Embryonic facial prominence (tissue), 1 donor: ENCODE measurements around the gene CYP2D6.

Source experiments
- DNase-seq: peaks from one replicate; pipeline ENCODE4 v3.0.0-alpha.2; 2016; ENCODE audit errors: extremely low spot score

CYP2D6 gene

DNA sequence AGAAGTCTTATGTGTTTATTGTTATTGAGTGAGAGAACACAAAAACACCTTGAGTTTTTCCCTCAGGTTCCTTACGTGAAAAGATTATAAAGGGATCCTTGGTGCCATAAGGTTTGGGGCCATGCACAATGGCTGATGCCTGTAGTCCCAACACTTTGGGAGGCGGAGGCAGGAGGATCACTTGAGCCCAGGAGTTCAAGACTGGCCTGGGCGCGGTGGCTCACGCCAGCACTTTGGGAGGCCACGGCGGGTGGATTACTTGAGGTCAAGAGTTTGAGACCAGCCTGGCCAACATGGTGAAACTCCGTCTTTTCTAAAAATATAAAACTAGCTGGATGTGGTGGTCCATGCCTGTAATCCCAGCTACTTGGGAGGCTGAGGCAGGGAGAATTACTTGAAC lies 45.7 kb downstream of the CYP2D6 start:
- no peak for DNase-seq

DNA sequence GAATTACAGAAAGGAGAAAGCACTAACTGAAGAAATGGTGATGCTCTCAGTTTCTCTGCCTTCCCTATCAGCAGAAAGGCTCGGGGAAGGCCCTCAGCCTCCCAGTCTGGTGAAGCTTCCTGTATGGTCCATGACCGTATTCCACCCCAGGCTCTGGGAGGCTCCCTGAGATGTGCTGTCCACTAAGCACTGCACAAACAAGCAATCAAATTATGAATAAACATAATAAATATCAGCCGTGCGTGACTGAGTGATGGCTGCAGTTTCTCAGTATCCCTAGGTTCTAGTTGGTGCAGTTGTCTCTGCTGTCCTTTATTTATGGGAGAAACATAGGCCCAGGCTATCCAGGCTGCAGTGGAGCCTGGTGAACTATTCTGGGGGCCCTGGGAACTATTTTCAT lies 47.5 kb downstream of the CYP2D6 start:
- DNase-seq: no peak

DNA sequence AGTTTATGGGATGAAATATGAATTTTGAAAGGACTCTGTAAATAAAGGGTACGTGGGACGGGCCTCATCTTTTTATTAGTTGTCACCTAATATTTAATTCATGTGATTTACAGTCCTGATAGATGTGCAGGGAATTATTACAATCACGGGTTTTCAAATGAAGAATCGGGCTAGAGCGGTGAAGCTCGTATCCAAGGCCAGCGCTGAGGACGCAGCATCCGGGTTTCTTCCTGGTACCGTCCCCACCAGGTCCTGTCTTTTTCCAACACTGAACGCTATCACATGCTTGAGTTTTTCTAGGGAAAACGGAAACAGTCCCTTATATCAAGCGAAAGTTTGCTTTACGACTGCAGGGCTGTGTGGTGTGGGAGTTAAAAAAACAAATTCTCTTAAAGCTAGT lies 50.3 kb downstream of the CYP2D6 start:
- DNase-seq: no peak

DNA sequence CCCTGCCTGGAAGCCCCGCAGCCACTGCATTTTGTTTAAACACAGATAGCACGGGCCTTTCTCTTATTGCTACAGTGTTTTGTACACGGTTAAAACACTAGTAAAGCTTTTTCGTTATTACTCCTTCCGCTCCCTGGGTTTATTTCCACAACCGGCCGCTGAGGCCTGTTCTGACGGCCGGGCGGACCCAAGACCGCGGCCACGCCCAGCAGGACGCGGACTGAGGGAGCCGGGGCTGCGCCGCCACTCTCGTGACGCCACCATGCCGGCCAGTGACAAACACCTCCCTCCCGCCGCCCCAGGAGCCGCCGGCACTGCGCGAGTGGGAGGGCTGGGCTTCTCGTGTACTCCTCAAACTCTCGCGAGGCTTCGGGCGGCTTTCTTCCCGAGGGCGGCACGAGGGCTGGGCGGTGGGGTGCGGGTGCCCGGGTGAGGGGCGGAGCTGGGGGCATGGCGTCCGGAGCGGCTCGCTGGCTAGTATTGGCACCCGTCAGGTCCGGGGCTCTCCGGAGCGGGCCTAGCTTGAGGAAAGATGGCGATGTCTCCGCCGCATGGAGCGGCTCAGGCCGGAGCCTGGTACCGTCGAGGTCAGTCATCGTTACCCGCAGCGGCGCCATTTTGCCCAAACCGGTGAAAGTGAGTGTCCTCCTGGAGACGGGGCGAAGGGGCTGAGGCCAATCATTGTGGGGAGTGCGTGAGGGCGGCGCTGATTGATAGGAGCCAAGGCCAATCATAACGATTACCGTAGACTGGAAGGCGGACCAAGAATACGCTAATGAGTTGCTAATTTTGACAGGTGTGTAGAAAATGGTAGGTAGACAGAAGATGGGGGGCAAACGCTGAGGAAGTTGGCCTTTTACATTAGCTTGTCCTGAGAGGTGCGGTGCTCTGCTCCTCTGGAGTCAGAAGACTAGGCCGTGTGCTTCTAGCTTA lies 51.0 kb downstream of the CYP2D6 start, which contains the start of gene SMDT1:
Gene SMDT1, plus strand, starts transcription at position 382 of the 933 bp plus-strand sequence. Its CDS starts 69 bp downstream, at position 451.
- DNase-seq: peak; percentile 93

DNA sequence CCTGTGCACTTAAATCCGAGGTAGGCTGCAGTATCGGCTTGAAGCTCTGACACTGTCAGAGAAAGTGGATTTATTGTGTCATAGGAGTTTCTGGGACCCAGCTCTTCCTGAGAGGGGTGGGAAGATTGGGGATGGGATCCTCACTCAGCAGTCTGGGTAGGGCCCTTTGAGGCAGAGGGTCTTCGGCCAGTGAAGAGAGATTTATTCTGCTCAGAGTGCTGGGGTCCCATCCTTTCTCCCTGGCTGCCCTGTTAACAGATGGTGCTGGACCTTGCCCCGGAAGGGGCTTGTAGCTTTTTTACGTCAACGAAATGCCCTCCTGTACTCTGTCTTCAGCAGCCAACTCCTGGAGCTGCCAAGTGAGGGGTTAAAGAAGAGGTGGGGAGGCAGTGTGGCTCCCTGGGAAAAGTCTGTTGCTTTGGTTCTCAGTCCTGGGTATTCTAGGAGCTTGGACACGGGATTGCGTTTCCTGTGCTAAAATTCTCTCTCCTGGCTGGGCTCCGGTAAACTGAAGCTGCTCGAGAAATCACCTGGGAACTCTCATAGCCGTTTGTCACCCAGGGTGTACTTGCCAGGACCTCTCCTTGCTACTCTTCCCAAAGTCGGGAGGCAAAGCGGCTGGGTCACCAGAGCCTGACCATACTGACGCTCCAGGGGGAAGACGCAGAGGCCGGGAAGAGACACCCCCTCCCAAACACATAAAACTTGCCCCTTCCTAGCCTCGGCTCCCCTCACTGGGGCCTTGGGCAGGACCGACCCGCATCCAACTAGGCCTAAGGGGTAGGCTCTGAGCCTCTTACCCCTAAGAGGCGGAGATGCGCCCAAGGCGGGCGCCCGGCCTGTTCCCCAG lies 51.9 kb downstream of the CYP2D6 start:
- DNase-seq: no peak

DNA sequence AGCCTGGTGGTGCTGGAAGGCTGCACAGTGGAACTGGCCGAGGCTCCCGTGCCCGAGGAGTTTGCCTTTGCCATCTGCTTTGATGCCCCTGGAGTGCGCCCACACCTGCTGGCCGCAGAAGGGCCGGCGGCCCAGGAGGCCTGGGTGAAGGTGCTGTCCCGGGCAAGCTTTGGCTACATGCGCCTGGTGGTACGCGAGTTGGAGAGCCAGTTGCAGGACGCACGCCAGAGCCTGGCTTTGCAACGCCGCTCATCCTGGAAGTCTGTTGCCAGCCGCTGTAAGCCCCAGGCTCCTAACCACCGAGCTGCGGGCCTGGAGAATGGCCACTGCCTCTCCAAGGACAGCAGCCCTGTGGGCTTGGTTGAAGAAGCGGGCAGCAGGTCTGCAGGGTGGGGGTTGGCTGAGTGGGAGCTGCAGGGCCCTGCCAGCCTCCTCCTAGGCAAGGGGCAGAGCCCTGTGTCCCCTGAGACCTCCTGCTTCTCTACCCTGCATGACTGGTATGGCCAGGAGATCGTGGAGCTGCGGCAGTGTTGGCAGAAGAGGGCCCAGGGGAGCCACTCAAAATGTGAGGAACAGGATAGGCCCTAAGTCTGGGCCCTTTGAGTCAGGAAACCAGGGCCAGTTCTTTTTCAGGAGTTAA lies 53.0 kb downstream of the CYP2D6 start:
- DNase-seq: no peak

DNA sequence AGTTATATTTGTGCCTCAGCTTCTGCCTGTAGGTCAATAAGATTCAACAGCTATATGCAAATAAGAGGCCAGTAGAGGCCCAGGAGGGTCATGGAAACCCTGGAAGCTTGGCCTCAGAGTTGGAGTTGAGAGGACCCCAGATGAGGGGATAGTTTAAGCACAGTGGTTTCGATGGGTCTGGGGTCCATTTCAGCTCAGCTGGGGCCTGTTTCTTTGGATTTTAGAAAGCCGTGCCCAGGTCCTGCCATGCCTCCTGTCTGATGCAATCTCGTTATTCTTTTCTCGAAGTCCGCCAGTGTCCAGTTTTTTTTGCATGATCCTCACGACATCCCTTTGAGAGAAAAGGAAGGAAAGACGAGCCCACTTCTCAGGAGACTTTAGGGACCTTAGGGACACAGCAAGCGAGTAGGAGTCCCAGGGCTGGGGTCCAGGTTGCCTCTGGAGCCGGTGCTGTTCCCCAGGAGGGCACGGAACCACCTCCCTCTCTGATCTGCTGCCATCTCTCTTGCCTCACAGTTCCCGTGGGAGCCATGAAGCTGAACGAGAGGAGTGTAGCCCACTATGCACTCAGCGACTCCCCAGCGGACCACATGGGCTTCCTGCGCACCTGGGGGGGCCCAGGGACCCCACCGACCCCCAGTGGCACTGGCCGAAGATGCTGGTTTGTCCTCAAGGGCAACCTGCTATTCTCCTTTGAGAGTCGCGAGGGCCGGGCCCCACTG lies 53.7 kb downstream of the CYP2D6 start:
- no peak for DNase-seq
